CD14-positive monocyte (primary cell): Measurements from ENCODE around the gene SEPTIN8. TPM values are rescaled to one million over a fixed set of nuclear protein-coding genes. Genes with fewer than 3 reads are reported as not detected.

Experiments
- DNase-seq, 3 donors: peaks; one replicate each; pipeline ENCODE4 v3.0.0-alpha.2; 2011 to 2022
- H2AFZ ChIP-seq: 2 replicates; pipeline ENCODE4 v1.6.0; 2012; ENCODE audit warnings: mild to moderate bottlenecking, low read depth, low read length, inconsistent platforms; ENCODE audit not compliant: insufficient read depth, poor library complexity, severe bottlenecking
- H3K27ac ChIP-seq, 2 donors: 1 replicate in 1 of 2; 2 replicates in 1 of 2; pipeline ENCODE4 v1.5.1; 2012 to 2013; ENCODE audit warnings: low read length in 2 of 2, control low read depth in 1 of 2, inconsistent platforms in 1 of 2, low read depth in 1 of 2, mild to moderate bottlenecking in 1 of 2
- H3K27me3 ChIP-seq, 2 donors: one replicate each; pipeline versions ENCODE4 v1.6.0 to v1.6.1; 2011 to 2013; ENCODE audit warnings: low read length in 2 of 2; ENCODE audit not compliant: control insufficient read depth in 2 of 2, insufficient read depth in 2 of 2
- H3K36me3 ChIP-seq, 2 donors: replicated peaks in 1 of 2; 1 replicate in 1 of 2; 2 replicates in 1 of 2; pipeline versions ENCODE4 v1.5.1 to v1.6.1; 2012 to 2013; ENCODE audit warnings: low read length in 2 of 2, control low read depth in 1 of 2, inconsistent platforms in 1 of 2, mild to moderate bottlenecking in 1 of 2; ENCODE audit not compliant: insufficient read depth in 2 of 2, control insufficient read depth in 1 of 2
- H3K4me1 ChIP-seq, 2 donors: 1 replicate in 1 of 2; 2 replicates in 1 of 2; pipeline versions ENCODE4 v1.5.1 to v1.6.1; 2012 to 2013; ENCODE audit warnings: low read length in 2 of 2, control low read depth in 1 of 2, inconsistent platforms in 1 of 2, mild to moderate bottlenecking in 1 of 2, moderate library complexity in 1 of 2; ENCODE audit not compliant: insufficient read depth in 2 of 2, control insufficient read depth in 1 of 2
- H3K4me2 ChIP-seq: replicated peaks from 2 replicates; pipeline ENCODE3; 2012; ENCODE audit warnings: low read length, moderate library complexity, mild to moderate bottlenecking; ENCODE audit not compliant: poor library complexity, severe bottlenecking; ENCODE audit errors: extremely low read depth
- H3K4me3 ChIP-seq, 3 experiments: fragments of 200-600 bp in 1 of 3; sonication (generic) in 1 of 3; replicated peaks in 1 of 3; 1 replicate in 2 of 3; 2 replicates in 1 of 3; pipeline ENCODE4 v1.5.1; 2011 to 2013; ENCODE audit warnings: low read length in 3 of 3, mild to moderate bottlenecking in 3 of 3, control low read depth in 2 of 3, low read depth in 2 of 3, inconsistent platforms in 1 of 3, moderate library complexity in 1 of 3
- H3K79me2 ChIP-seq: 2 replicates; pipeline ENCODE4 v1.6.0; 2012; ENCODE audit warnings: mild to moderate bottlenecking, control low read depth, inconsistent platforms, low read length, moderate library complexity; ENCODE audit not compliant: insufficient read depth
- H3K9ac ChIP-seq: 2 replicates; pipeline ENCODE4 v1.6.0; 2017; ENCODE audit warnings: low read length, mild to moderate bottlenecking; ENCODE audit not compliant: insufficient read depth, poor library complexity, severe bottlenecking
- H3K9me3 ChIP-seq, 2 donors: replicated peaks in 1 of 2; 1 replicate in 1 of 2; 2 replicates in 1 of 2; pipeline versions ENCODE4 v1.5.1 to v1.6.1; 2012 to 2013; ENCODE audit warnings: low read length in 2 of 2, control low read depth in 1 of 2; ENCODE audit not compliant: control insufficient read depth in 1 of 2, insufficient read depth in 1 of 2
- H4K20me1 ChIP-seq: 2 replicates; pipeline ENCODE4 v1.6.0; 2012; ENCODE audit warnings: mild to moderate bottlenecking, low read length, control low read depth, moderate library complexity; ENCODE audit not compliant: insufficient read depth
- H3K27ac Mint-ChIP-seq, 7 donors: one replicate each; pipeline ENCODE4 v1.8.0; 2020; ENCODE audit warnings: mild to moderate bottlenecking in 7 of 7, mixed read lengths in 7 of 7, moderate library complexity in 6 of 7, inconsistent platforms in 2 of 7
- H3K27me3 Mint-ChIP-seq, 3 donors: one replicate each; pipeline ENCODE4 v1.8.0; 2021 to 2022; ENCODE audit warnings: low read depth in 3 of 3, mild to moderate bottlenecking in 3 of 3, mixed read lengths in 3 of 3, moderate library complexity in 3 of 3, inconsistent platforms in 1 of 3
- H3K36me3 Mint-ChIP-seq, 2 donors: one replicate each; pipeline ENCODE4 v1.8.0; 2020; ENCODE audit warnings: mixed read lengths in 2 of 2, inconsistent platforms in 1 of 2, mild to moderate bottlenecking in 1 of 2
- H3K4me1 Mint-ChIP-seq: one replicate; pipeline ENCODE4 v1.8.0; 2020; ENCODE audit warnings: mild to moderate bottlenecking, mixed read lengths
- H3K4me3 Mint-ChIP-seq, 2 donors: one replicate each; pipeline ENCODE4 v1.8.0; 2020; ENCODE audit warnings: mild to moderate bottlenecking in 2 of 2, mixed read lengths in 2 of 2, moderate library complexity in 1 of 2
- H3K9me3 Mint-ChIP-seq, 7 donors: one replicate each; pipeline ENCODE4 v1.8.0; 2020 to 2022; ENCODE audit warnings: mixed read lengths in 7 of 7, mild to moderate bottlenecking in 6 of 7, moderate library complexity in 6 of 7, inconsistent platforms in 2 of 7
- CTCF ChIP-seq: fragments of 200-600 bp; IDR thresholded peaks from one replicate; pipeline ENCODE4 v1.8.0; 2022; ENCODE audit warnings: antibody characterized with exemption, mild to moderate bottlenecking
- WGBS: methylation state at CpG from one replicate; pipeline ENCODE4 v1.1.5; 2013; ENCODE audit warnings: missing lambda C conversion rate; ENCODE audit not compliant: insufficient coverage; 5-methylcytosine and 5-hydroxymethylcytosine counted together
- intact Hi-C, 2 donors: fragments of 100-400 bp; cut with micrococcal nuclease; formaldehyde crosslinking; loops; one replicate each; pipeline versions ENCODE4 v1.15.0 to v1.15.1; 2023
- polyA plus RNA-seq, 3 donors: library from polyadenylated mRNA; depleted of rRNA in 1 of 3; unstranded in 2 of 3; stranded (reverse) in 1 of 3; fragments of 300-500 nt in 2 of 3; fragments of >200 nt in 1 of 3; fragmentation: Illumina TruSeq in 2 of 3; gene quantifications; 1 replicate in 2 of 3; 2 replicates in 1 of 3; pipeline ENCODE4 v1.2.3, GENCODE V29; 2012 to 2021

SEPTIN8 gene
- polyA plus RNA-seq, 3 donors, result 0.36 to 5.0 (median 0.54) TPM

GRCh38 chr5:132788508-132788907 lies 11.5 kb upstream of the SEPTIN8 start:
- DNase-seq, result no peak
- no peaks in the 10 kb centered on the region for H3K9me3 ChIP-seq
- no peaks in the 10 kb centered on the region for H3K36me3 ChIP-seq
- H3K4me2 ChIP-seq, result no peak overlapping the region
- Mint-ChIP-seq H3K36me3 (no peaks in the 10 kb centered on the region), H3K4me3 (no peak overlapping the region), H3K27ac (no peak overlapping the region), H3K9me3 (no peaks in the 10 kb centered on the region), H3K4me1 (no peaks in the 10 kb centered on the region), H3K27me3 (peaks cover 14 to 34% (median 15%) of the 10 kb centered on the region in 3 donors)
- no peak overlapping the region for H3K27ac ChIP-seq
- no peaks in the 10 kb centered on the region for H4K20me1 ChIP-seq
- H3K27me3 ChIP-seq, result peaks cover 0 to 3% of the 10 kb centered on the region in 2 donors
- no peak overlapping the region for H2AFZ ChIP-seq
- no peak for TF ChIP-seq CTCF
- H3K79me2 ChIP-seq, result no peaks in the 10 kb centered on the region
- intact Hi-C loops, result no loop called here
- no peak overlapping the region for H3K9ac ChIP-seq
- H3K4me3 ChIP-seq, result no peak overlapping the region
- WGBS, result no CpG with 5 or more reads among the region's 1 CpG
- H3K4me1 ChIP-seq, result no peaks in the 10 kb centered on the region

DNA sequence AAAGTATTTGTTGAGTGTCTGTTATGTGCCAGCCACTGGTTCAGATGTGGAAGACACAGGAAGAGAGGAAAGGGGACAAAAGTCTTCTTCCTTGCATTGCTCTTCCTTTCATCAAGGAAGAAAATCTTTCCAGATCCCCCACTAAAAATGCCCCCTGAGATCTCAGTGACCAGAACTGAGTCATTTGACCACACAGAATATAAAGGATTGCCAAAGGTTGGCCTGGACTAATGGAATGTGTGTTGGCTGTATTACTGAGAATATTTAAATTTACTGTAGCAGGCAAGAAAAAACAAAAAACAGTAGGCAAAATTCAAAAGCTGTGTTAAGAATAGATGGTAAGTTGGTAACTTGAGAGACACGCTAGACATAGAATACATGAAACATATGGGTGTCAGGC lies 10.0 kb upstream of the SEPTIN8 start:
- peaks cover 11 to 26% (median 21%) of the 10 kb centered on the region in 3 donors for H3K27me3 Mint-ChIP-seq
- intact Hi-C loops, result no loop called here
- H3K4me2 ChIP-seq, result no peak overlapping the region

More for the DNA sequence above, 10.0 kb upstream of the SEPTIN8 start:
- no peaks in the 10 kb centered on the region for H4K20me1 ChIP-seq
- Mint-ChIP-seq H3K9me3 (no peaks in the 10 kb centered on the region), H3K4me1 (peaks cover 4% of the 10 kb centered on the region), H3K36me3 (no peaks in the 10 kb centered on the region), H3K4me3 (no peak overlapping the region), H3K27ac (no peak overlapping the region)
- H3K27ac ChIP-seq, result no peak overlapping the region
- TF ChIP-seq CTCF, result no peak
- H3K36me3 ChIP-seq, result no peaks in the 10 kb centered on the region
- peaks cover 6 to 10% of the 10 kb centered on the region in 2 donors for H3K4me1 ChIP-seq
- no peak overlapping the region for H3K4me3 ChIP-seq
- H3K79me2 ChIP-seq, result no peaks in the 10 kb centered on the region
- 100% methylated on average over 1 of the region's 1 CpG for WGBS
- peaks cover 0 to 5% of the 10 kb centered on the region in 2 donors for H3K27me3 ChIP-seq
- no peak overlapping the region for H3K9ac ChIP-seq
- DNase-seq, result no peak
- H3K9me3 ChIP-seq, result no peaks in the 10 kb centered on the region
- H2AFZ ChIP-seq, result no peak overlapping the region
